ENCODE measurements around the gene NUMA1.

NUMA1 gene

GRCh38 chr11:71992136-71992730 lies 88.1 kb downstream of the NUMA1 start:
- H3K4me3 ChIP-seq (replicated peaks; ENCODE audit: low read depth, low read length), result no peak overlapping the region
- no peak for DNase-seq (ENCODE audit: low read depth)
- TF ChIP-seq CTCF (IDR thresholded peaks at IDR 0.05; ENCODE audit: low read length, missing control alignments), result no peak

- DNase-seq (ENCODE audit: low read depth), result no peak
- no peak overlapping the region for H3K4me3 ChIP-seq (replicated peaks; ENCODE audit: low read depth, low read length)
- TF ChIP-seq CTCF (IDR thresholded peaks at IDR 0.05; ENCODE audit: low read length, missing control alignments), result no peak
Measured at GRCh38 chr11:71991494-71991893, 88.8 kb downstream of the NUMA1 start.

GRCh38 chr11:71990701-71991100 lies 89.6 kb downstream of the NUMA1 start:
- DNase-seq (ENCODE audit: low read depth), result no peak
- no peak overlapping the region for H3K4me3 ChIP-seq (replicated peaks; ENCODE audit: low read depth, low read length)
- no peak for TF ChIP-seq CTCF (IDR thresholded peaks at IDR 0.05; ENCODE audit: low read length, missing control alignments)

GRCh38 chr11:71988050-71988449 lies 92.3 kb downstream of the NUMA1 start:
- peak; percentile 83 for DNase-seq (ENCODE audit: low read depth)

GRCh38 chr11:71987521-71987920 lies 92.8 kb downstream of the NUMA1 start:
- no peak for TF ChIP-seq CTCF (IDR thresholded peaks at IDR 0.05; ENCODE audit: low read length, missing control alignments)
- DNase-seq (ENCODE audit: low read depth), result no peak
- no peak overlapping the region for H3K4me3 ChIP-seq (replicated peaks; ENCODE audit: low read depth, low read length)

More at GRCh38 chr11:71988050-71988449, 92.3 kb downstream of the NUMA1 start:
- TF ChIP-seq CTCF (IDR thresholded peaks at IDR 0.05; ENCODE audit: low read length, missing control alignments), result no peak
- H3K4me3 ChIP-seq (replicated peaks; ENCODE audit: low read depth, low read length), result no peak overlapping the region

GRCh38 chr11:71986131-71986530 lies 94.2 kb downstream of the NUMA1 start:
- DNase-seq (ENCODE audit: low read depth), result no peak
- no peak for TF ChIP-seq CTCF (IDR thresholded peaks at IDR 0.05; ENCODE audit: low read length, missing control alignments)
- no peak overlapping the region for H3K4me3 ChIP-seq (replicated peaks; ENCODE audit: low read depth, low read length)

GRCh38 chr11:71979602-71980001 lies 100.7 kb downstream of the NUMA1 start:
- no peak for DNase-seq (ENCODE audit: low read depth)
- H3K4me3 ChIP-seq (replicated peaks; ENCODE audit: low read depth, low read length), result no peak overlapping the region
- TF ChIP-seq CTCF (IDR thresholded peaks at IDR 0.05; ENCODE audit: low read length, missing control alignments), result no peak

All from fibroblast of pulmonary artery (primary cell).